8988T (cell line): Measurements from ENCODE around the gene TASL.
"Not testable (repeated sequence)": the region's sequence is repeated elsewhere in the genome, so short reads cannot be mapped to it uniquely, and the experiment has no call there.

Experiments used
- DNase-seq: peaks from one replicate; pipeline ENCODE4 v3.0.0; 2011

Gene TASL

DNA sequence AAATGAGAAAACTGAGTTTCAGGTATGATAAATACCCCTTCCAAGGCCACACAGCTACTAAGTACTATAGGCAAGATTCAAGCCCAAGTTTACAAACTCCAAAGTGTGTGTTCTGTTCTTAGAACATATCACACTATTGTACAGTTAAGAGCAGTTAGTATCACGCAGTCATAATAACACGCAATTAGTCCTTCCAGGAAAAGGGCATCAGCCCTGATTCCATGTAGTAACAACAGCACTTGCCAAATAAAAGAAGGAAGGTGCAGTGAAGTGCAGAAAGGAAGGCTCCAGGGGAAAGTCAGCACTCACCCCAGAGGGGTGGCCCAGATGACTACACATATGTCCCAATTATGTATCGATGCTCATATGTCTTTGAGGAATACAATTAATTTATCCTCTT is 4.4 kb downstream of the TASL start:
- no peak for DNase-seq

DNA sequence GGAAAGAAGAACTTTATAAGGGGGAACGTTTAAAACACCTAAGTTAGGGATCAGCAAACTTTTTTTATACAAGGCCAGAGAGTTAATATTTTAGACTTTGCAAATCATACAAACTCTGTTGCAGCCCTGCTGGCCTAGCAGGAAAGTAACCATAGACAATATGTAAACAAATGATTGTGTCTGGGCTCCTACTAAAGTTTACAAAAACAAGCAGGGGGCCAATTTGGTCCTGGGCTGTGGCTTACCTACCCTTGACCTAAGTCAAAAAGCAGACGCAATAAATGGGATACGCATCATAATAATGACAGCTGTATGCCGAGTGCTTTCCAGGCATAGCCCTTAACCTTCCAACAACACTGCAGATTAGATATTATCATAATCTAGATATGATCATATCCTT is 4.9 kb downstream of the TASL start:
- DNase-seq = no peak

DNA sequence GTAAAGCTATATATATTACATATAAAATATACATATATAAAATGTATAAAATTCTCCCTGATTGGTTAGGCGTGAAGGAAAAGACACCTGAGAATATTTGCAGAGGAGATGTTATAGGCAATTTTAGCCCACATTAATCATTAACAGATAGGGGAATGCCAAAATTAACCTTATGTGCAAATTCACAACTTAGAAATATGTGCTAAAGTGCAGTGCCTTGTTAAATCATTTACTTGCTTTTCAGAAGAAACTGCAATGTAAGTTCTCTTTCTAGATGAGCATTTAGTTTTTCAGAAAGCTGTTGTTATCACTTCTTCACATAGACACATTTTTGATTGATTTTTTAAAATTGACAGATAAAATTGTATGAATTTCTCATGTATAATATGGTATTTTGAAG is 5.6 kb downstream of the TASL start:
- no peak for DNase-seq

DNA sequence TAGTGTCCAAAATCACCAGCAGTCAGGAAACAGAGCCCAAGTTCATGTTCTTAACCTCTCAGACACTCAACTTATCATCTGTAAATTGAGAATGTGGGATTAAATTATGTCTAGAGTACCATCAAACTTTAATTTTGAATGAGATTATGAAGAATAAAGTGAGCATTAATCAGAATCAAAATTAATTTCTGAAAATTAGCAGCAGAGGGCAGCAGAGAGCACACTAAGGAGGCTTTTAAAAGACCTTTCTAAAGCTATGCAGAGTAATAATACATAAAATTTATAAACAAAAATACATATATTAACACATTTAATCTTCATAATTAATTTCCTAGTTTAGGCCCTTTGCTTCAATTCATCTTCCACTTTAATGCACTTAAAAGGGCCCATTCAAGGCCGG is 7.1 kb downstream of the TASL start:
- DNase-seq = no peak

DNA sequence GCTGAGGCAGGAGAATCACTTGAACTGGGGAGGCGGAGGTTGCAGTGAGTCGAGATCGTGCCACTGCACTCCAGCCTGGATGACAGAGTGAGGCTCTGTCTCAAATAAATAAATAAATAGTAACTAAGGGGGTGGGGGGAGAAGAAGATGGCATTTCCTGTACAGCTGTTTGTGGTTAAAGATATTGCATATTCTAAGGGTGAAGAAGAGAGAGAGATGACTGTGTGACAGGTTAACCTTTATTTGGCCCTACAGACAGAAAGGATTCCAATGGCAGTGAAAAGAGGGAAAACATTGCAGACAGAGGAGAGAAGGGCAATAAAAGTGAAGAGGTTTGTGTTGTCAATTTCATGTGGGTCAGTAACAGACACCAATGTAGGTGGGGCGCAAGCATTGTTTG is 9.4 kb downstream of the TASL start:
- no peak for DNase-seq

DNA sequence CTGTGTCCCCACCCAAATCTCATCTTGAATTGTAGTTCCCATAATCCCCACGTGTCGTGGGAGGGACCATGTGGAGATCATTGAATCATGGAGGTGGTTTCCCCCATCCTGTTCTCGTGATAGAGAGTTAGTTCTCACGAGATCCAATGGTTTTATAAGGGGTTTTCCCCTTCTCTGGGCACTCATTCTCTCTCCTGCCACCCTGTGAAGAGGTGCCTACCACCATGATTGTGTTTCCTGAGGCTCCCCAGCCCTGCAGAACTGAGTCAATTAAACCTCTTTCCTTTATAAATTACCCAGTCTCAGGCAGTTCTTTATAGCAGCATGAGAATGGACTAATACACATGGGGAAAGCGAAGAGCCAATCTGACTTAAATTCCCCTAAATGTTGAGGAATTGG is 14.5 kb downstream of the TASL start:
- not testable (repeated sequence) for DNase-seq

DNA sequence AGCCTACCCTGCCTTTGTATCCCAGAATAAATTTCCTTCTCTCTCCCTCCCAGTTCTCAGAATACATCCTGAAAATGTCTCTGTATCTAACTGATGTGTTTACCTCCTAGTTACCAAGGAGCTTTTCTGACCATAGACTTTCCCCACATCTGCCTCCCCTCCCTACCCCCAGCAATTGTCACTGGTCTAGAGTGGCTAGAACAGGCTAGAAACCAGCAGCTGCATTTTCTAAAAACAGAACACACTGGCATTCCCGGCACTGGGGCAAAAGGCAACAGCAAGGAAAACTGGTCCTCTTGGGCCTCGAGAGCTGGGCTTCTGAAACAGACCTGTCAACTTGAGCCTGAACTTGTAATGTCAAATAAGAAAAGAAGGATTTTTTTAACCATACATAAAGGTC is 16.4 kb downstream of the TASL start:
- DNase-seq = no peak

DNA sequence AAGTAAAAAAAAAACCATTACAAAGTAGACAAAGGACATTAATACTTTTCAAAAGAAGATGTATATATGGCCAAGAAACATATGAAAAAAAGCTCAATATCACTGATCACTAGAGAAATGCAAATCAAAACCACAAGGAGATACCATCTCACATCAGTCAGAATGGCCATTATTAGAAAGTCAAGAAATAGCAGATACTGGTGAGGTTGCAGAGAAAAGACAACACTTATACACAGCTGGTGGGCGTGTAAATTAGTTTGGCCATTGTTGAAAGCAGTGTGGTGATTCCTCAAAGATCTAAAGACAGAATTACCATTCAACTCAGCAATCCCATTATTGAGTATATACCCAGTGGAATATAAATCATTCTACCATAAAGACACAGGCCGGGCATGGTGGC is 39.3 kb downstream of the TASL start:
- DNase-seq = no peak

DNA sequence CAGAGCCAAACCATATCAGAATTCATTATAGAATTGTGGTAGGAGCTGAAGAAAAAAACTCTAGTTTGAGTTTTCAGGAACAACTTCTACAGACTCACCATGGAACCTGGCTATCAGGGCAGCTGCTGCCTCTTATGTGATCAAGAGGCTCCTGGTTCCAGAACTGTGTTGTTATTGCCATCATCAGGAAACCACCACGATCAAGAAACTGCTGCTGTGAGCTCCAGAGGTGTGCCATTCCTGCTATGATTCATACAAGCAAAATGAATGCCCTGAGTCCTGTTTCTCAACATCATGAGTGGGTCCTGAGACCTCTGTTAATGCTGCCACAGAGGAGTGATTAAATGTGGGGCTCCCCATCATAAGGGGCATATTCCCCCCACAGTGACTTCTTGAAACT is 43.7 kb downstream of the TASL start:
- DNase-seq = no peak

DNA sequence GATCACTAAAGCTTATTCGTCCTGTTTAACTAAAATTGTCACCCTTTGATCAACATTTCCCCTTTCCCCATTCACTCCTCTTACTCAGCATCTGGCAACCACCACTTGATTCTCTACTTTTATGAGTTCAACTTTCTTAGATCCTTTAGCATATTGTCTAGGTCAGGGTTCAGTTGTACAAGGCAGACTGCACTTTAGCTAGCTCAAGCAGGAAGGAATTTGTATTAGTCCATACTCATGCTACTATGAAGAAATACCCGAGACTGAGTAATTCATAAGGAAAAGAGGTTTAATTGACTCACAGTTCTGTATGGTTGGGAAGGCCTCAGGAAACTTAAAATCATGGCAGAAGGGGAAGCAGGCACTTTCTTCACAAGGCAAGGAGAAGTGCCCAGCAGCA is 44.3 kb downstream of the TASL start:
- DNase-seq = no peak

DNA sequence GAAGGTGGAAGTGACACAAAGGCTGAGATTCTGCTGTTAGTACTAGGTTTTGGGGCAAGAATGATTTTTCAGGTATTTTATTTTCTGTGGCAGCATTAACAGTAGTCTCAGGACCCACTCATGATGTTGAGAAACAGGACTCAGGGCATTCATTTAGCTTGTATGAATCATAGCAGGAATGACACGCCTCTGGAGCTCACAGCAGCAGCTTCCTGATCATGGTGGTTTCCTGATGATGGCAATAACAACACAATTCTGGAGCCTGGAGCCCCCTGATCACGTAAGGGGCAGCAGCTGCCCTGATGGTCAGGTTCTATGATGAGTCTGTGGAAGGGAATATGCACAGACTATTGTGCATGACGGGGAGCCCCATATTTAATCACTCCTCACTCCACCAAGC is 47.0 kb downstream of the TASL start:
- no peak for DNase-seq

DNA sequence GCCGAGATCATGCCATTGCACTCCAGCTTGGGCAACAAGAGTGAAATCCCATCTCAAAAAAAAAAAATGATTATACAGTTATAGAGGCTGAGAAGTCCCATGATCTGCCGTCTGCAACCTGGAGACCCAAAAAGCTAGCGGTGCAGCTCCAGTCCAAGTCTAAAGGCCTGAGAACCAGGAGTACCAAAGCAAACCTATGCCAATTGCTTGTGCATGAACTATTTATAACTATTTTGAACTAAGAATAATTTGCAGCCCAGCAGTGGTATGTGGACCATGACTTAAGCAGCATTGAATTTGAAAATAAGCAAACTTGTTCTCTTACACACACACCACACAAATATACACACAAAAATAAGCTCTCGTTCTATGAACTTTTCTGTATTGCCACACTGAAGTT is 51.8 kb downstream of the TASL start:
- no peak for DNase-seq

DNA sequence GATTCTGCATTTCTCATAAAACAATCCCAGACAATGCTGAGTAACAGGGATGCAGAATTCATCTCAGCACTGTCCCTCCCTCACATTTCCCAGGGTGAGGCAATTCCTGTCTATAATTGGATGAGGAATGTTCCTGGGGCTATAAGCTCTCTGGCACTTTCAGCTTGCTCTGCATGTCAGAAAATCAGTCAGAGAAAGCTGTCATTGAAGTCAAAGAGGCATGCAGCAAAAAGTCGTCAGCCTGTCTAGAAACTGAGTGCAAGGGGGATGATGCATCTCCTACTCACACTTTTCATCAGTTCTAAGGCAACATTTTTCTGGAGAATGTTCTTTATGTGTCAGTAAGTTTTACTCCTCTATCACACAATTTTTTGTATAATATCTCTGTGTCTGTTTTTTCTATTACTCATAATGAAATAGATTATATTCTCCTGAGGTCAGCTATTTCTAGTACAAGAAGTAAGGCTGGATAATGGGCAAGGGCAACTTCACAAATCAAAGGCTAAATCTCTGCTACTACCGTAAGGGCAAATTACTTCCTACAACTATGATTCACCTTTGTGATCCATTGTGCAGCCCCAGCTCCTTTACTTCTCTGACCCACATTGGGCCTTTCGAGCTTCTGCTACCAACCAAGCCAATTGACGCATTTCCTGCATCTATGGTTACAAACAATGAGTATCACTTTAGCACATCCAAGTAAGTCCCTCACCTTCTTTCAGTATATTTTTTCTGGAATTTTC is 56.0 kb downstream of the TASL start:
- no peak for DNase-seq

DNA sequence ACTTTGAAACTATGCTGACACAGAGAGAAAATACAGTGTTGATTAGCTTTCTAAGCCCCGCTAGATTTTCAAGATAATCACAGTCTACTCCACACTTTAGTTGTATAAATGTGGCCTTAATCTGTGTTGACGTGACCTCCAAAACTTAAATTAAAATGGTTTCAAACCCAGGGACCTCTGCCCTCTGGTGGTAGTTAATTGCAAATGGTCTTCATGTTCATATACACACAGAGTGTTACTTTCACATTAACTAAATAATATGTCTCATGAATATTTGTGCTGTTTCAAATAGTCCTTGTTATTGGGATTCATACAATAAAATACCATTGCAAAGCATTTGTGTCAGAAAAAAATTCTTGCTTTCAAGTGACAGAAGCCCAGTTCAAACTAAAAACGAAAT is 64.3 kb downstream of the TASL start:
- no peak for DNase-seq
